Suppressor macrophage treated with lipopolysaccharide for 1 hour (primary cell): Measurements from ENCODE around the gene ABTB1.

Experiments used
- DNase-seq, 3 donors: peaks; one replicate each; pipeline ENCODE4 v3.0.0-alpha.2; 2020 to 2022

The ABTB1 gene

GRCh38 chr3:127722091-127722784 lies 49.5 kb downstream of the ABTB1 start:
- DNase-seq, result no peak

- no peak for DNase-seq
These were observed 50.3 kb downstream of the ABTB1 start for GRCh38 chr3:127723011-127723567.

- no peak for DNase-seq
These were observed 54.1 kb downstream of the ABTB1 start for GRCh38 chr3:127726894-127727293.

DNA sequence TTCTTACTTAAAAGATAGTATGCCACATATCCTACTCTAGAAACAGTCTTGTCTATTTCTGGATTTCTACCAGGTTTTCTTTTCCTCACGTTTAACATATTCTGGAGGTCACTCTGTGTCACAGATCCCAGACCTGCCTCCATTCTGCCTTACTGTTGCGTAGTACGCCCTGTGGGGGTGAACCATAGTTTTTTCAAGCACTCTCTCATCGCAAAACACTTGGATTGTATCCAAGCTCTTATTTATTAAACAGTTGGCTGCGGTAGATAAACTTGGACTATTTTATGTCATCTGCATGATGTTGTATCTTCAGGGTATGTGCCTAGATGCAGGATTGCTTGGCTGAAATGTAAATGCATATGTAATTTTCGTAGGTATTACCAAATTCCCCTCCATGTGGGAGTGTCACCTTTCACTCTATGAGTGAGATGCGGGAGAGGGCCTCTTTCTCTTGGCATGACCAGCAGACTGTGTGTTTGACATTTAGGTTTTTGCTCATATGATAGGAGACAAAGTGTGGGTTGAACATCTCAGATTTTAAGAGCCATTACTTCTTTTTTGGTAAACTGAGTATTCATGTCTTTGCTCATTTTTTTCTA lies 55.8 kb downstream of the ABTB1 start:
- DNase-seq, result peak; percentile 43 to 59 (median 44)

DNA sequence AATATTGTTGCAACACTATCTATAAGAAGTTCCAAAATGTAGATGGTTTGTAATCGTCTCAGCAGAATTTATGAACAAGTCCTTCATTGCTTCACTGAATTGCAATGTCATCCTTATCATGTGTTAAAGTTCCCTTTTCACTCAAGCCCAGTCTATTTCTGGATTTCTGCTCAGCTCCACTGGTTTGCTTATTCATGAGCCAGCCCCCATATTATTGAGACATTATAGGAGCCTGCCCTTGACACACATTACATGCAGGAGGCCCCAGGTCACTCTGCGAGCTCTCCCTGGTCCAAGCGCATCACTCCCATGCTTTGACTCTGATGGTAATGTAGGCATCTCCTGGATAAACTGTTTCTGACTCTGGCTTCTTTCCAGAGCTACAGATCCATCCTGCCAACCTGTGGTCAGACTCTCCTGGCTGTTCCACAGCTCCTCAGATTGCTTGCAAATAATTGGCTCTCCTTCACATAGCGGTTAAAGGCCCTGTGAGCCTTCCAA lies 56.9 kb downstream of the ABTB1 start:
- DNase-seq, result peak; percentile 90 to 98 (median 98)

DNA sequence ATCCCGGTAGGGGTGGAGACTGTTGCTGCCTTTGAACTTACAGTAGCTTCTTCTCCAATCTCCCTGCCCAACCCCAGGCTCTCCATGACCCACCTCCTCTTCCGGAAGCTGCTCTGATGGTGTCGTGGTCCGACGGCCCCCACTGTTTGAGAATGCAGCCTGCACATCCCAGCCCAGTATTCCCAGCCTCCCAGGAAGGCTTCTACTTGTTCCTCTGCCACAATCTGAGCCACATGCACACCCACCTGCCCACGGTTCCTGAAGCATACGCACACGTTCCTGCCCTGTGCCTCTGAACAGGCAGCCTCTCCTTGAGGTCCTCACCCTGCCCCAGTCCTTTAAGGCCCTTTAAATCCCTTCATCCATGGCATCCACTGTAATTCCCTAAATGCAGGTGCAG lies 57.4 kb downstream of the ABTB1 start:
- no peak for DNase-seq
